NT2/D1 (cell line): ENCODE data around the gene UACA.

Source experiments
- YY1 ChIP-seq: IDR thresholded peaks from 2 replicates; pipeline ENCODE4 v1.6.1; 2011; ENCODE audit not compliant: insufficient read length, insufficient read depth
- ZNF274 ChIP-seq: IDR thresholded peaks from 2 replicates; pipeline ENCODE4 v1.6.1; 2011; ENCODE audit warnings: mild to moderate bottlenecking, low read depth, low read length

DNA sequence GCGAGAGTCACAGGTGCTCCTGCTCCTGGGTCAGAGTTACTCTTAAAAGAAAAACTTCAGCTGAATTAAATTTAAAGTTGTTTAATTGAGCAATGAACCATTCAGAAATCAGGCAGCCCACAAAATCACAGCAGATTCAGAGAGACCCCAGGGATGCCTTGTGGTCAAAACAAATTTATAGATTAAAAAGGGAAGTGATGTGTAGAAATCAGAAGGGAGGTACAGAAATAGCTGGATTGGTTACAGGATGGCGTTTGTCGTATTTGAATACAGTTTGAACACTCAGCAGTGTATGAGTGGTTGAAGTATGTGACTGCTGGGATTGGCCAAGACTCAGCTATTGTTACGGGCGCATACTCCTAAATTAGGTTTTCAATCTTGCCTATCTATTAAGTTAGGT lies 58.6 kb downstream of the UACA start:
- TF ChIP-seq ZNF274 (no peak), YY1 (no peak)
